T-helper 2 cell treated with Interferon-gamma antibody and Interleukin-4, amounts not matched to agents 100 ng/mL and 5 ng/mL, for 36 hours (primary cell): ENCODE data around the gene IFI44. TPM values are rescaled to one million over a fixed set of nuclear protein-coding genes. Genes with fewer than 3 reads are reported as not detected.

Source experiments
- intact Hi-C: fragments of 100-400 bp; cut with micrococcal nuclease; formaldehyde crosslinking; loops from one replicate; pipeline ENCODE4 v1.15.1; 2023
- total RNA-seq: library from RNA; stranded (reverse); gene quantifications from 2 replicates; pipeline ENCODE4 v1.2.3, GENCODE V29; 2022

Gene IFI44, protein sequence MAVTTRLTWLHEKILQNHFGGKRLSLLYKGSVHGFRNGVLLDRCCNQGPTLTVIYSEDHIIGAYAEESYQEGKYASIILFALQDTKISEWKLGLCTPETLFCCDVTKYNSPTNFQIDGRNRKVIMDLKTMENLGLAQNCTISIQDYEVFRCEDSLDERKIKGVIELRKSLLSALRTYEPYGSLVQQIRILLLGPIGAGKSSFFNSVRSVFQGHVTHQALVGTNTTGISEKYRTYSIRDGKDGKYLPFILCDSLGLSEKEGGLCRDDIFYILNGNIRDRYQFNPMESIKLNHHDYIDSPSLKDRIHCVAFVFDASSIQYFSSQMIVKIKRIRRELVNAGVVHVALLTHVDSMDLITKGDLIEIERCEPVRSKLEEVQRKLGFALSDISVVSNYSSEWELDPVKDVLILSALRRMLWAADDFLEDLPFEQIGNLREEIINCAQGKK
- total RNA-seq = 61.4 and 65.9 TPM in 2 replicates

DNA sequence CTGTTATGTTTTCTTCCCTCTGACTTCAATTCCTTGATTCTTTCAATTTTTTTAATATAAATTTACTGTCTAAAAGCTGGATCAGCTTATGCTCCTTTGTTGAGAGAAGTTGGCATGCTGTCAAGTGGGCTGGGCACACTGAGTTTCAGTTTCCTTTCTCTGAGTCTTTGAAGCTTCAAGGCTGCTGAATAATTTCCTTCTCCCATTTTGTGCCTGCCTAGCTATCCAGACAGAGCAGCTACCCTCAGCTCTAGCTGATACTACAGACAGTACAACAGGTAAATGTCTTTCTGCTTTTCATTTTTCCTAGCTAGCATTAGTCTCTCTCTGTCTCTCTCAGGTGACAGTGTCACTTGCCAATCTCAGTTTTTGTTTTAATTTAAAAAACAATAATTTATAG is at the start of gene IFI44:
Gene IFI44 (plus strand): TSS at position 204 of the 400 bp plus-strand sequence. CDS start 365 bp downstream, outside the sequence.
- intact Hi-C loops = loop anchor here (1.0 to 2.0 kb wide), 3 partner anchors 27 to 671 kb away; partner anchors contain the start of genes FUBP1 and IFI44L

DNA sequence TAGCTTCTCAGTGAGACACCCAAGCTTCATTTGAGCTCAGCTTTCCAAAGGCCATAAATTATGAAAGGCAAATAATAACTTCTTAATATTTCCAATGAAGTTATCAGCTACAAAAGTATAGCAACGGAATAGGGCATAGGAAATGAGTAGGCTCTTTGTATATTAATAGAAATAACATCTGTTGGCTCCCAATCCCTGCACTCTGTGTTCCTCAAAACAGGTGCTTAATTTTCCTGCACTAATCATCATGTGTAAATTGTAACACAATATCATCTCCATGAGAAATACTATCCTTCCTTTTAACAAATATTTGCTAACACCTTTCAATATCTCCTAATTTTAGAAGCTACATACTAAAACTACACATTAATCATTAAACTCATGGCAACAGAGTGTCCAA is 48.6 kb upstream of the IFI44 start:
- intact Hi-C loops = no loop called here

DNA sequence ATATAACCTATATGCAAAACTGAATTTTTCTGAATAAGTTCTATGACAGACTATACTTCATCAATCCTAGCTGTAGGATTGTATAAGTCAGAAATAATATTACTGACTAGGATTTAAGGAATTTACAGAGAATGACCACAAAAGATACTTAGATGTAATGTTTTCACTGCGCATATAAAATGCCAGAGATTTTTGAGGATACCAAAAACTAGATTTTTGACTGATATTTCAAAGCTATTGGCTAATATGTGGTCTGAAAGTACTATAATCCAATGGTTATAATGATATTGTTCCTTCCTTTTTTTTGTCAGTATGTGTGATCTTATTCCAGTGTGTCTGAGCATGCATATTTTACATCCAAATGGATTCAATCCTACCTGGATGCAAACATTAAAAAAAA is 46.4 kb upstream of the IFI44 start:
- intact Hi-C loops = no loop called here

DNA sequence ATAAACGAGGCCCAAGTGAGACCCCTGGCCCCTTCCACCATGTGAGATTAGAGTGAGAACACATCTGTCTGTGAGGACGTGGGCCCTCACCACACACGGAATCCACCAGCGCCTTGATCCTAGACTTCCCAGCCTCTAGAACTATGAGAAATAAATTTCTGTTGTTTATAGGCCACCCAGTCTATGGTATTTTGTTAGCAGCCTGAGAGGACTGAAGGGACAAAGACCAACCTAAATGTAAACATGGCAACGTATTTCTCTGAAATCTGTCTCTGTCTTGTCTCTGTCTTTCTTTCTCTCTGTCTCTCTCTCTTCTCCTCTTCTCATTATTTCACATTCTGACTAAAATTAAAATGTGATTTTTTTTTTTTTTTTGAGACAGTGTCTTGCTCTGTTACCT is 45.0 kb upstream of the IFI44 start:
- intact Hi-C loops = no loop called here

DNA sequence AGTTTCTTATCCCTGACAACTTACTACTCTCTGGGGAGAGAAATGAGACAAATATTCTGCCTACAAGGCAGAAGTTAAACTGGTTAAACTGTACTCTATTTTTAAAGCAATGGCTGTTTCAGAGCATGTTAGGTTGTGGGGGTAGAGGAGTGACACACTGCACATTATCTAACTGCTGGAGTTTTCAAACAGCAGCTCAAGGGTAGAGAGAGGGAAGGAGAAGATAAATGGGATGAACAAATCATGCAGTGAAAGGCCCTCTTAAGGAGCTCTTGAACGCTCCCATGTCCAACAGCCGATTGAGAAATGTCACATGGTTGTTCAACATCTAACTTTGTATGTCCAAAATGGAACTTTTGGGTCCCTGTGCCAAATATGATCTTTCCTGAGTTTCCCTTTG is 43.4 kb upstream of the IFI44 start:
- intact Hi-C loops = loop anchor here (2.0 kb wide), 1 partner anchor 475 kb away; no protein-coding TSS in a partner anchor

DNA sequence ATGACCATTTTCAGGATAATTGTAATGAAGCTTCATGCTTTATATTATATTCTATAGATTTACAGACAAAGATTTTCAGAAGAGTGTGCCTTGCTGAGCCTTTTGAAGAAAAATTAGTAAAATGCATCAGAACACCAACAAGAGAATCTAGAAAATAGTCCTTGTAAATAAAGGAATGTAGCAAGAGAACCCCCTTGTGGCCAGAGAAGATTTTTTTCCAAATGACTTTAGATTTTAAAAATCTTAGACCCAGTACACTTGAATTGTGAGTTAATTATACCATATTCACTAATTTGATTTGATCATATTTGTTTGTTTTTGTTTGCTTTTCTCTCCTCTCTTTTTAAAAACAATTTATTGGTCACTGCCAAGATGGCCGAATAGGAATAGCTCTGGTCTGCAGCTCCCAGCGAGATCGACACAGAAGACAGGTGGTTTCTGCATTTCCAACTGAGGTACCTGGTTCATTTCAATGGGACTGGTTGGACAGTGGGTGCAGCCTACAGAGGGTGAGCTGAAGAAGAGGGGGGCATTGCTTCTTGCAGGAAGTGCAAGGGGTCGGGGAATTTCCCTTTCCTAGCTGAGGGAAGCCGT is 42.2 kb upstream of the IFI44 start:
- intact Hi-C loops = loop anchor here (2.0 kb wide), 1 partner anchor 477 kb away; no protein-coding TSS in a partner anchor

DNA sequence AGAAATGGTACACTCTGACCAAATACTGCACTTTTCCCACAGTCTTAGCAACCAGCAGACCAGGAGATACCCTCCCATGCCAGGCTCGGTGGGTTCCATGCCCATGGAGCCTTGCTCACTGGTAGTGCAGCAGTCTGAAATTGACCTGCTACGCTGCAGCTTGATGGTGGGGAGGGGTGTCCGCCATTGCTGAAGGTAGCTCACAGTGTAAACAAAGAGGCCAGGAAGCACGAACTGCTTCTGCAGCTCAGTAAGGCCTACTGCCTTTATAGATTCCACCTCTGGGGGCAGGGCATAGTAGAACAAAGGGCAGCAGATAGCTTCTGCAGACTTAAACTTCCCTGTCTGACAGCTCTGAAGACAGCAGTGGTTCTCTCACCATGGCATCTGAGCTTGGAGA is 41.7 kb upstream of the IFI44 start:
- intact Hi-C loops = loop anchor here (2.0 kb wide), 1 partner anchor 477 kb away; no protein-coding TSS in a partner anchor

DNA sequence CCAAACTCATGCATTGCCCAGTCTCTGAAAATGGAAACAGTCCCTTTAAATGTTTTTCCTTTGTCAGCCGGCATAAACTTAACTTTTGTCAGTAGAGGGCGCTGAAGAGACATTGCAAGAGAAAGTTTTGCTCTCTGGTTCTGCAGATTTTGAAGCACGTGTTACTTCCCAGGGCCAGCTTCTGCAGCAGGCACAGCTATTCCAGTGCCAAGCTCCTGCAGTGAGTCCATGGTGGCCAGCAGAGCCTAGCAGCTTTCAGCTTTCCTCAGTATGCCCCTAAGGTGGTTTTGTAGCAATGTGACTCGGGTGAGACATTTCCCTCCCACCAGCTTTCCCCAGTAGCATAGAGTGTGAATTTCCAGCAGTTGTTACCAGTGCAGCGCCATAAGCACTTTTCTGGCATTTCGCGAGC is 32.0 kb upstream of the IFI44 start:
- intact Hi-C loops = loop anchor here (1.0 to 5.0 kb wide), 3 partner anchors 59 to 735 kb away; no protein-coding TSS in a partner anchor

DNA sequence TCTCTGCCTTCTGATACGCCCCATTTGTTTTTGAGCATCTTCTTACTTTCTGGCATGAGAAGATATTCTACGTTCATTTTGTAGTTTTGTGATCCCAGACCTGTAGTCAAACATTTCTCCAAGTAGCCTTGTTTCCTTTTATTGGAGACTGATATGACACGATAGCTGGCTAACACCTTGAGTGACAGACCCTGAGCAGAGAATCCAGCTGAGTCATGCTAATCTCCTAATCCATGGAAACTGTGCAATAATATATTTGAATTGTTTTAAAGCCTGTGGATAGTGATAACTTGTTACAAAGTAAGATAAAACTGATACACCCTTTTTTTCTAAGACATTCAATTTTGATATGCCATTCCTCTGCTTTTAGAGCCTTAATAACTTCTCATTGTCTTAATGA is 30.6 kb upstream of the IFI44 start:
- intact Hi-C loops = loop anchor here (5.0 kb wide), 1 partner anchor 218 kb away; no protein-coding TSS in a partner anchor

DNA sequence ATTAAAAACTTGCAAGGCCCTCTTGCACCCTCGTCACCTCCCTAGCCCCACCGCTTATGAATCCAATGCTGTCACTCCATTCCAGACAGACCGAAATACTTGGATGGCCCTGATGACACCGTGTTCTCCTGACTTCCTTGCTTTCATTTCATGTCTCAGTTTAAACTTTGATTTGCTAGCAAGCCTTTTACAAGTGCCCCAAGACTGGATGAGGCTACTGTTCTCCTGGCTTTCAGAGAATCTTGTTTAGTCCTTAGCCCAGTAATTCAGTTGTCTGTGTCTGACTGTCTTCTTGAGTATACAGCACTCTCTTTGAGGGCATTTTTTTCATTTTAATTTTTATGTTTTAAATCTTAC is 30.2 kb upstream of the IFI44 start:
- intact Hi-C loops = loop anchor here (5.0 kb wide), 1 partner anchor 218 kb away; no protein-coding TSS in a partner anchor

DNA sequence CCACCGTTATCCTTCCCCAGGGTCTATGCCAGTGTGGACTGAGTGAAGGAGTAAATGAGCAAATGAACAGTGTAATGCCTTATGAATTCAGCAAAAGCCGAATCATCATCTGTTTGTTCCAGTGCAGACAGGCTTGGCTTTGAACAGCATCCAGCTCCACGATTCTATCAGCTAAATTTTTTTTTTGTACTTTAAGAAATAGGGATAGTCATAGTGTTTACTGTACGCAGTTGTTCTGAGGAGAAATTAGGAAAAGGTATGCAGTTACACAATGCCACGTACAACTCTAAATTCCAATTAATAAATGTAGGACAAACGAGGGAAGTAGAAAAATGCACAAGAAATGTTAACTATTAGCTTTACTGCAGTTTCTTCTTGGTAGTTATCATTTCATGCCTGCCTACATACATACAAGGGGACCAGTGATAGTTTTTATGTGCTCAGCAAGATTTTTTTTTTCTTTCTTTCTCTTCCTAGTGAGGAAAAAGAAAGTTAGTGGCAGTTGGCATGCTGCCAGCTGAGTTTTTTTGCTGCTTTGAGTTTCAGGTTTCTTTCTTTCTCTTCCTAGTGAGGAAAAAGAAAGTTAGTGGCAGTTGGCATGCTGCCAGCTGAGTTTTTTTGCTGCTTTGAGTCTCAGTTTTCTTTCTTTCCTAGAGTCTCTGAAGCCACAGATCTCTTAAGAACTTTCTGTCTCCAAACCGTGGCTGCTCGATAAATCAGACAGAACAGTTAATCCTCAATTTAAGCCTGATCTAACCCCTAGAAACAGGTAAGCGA is 29.6 kb upstream of the IFI44 start, which contains the start of gene IFI44L:
Gene IFI44L (plus strand): TSS at position 646 of the 777 bp plus-strand sequence. CDS start 7,468 bp downstream, outside the sequence.
- intact Hi-C loops = loop anchor here (1.0 to 10.0 kb wide), 3 partner anchors 29 to 645 kb away; partner anchors contain the start of genes FUBP1 and IFI44

DNA sequence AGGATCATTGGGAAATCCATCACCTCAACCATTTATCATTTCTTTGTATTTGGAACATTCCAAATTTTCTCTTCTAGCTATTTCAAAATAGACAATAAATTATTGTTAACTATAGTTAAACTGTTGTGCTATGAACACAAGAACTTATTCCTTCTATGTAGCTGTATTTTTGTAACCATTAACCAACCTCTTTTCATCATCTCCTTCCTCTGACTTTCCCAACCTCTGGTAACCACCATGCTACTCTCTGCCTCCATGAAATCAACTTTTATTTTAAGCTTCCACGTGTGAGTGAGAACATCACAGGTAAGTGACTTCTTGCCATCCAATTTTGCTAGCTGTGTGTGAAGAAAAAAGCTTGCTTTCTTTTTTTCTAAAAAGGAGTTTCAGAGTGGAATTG is 29.0 kb upstream of the IFI44 start:
- intact Hi-C loops = loop anchor here (1.0 to 10.0 kb wide), 3 partner anchors 29 to 646 kb away; partner anchors contain the start of genes DNAJB4, FUBP1 and IFI44

DNA sequence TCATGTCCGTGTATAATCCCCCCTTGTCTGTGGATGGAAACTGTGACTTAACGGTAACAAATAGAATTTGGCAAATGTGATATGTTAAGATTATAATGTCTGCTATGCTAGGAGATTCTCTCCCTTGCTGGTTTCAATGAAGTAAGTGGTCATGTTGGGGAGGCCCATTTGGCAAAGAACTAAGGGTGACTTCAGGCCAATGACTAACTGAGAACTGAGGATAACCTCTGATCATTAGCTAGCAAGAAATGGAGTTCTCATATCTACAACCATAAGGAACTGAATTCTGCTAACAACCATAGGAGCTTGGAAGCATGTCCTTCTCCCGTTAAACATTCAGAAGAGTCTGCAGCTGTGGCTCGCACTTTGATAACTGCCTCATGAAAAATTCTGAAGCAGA is 27.1 kb upstream of the IFI44 start:
- intact Hi-C loops = loop anchor here (10.0 kb wide), 1 partner anchor 648 kb away; the partner anchor contains the start of gene FUBP1

DNA sequence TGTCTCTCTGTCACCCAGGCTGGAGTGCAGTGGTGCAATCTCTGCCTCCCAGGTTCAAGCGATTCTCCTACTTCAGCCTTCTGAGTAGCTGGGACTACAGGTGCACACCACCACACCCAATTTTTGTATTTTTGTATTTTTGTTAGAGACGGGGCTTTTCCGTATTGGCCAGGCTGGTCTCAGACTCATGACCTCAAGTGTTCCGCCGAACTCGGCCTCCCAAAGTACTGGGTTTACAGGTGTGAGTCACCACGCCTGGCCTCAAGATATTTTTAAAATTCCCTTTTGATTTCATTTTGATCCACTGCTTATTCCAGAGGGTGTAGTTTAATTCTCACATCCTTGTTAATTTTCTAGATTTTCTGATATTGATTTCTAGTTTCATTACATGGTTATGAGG is 25.6 kb upstream of the IFI44 start:
- intact Hi-C loops = loop anchor here (10.0 kb wide), 1 partner anchor 649 kb away; the partner anchor contains the start of gene FUBP1

DNA sequence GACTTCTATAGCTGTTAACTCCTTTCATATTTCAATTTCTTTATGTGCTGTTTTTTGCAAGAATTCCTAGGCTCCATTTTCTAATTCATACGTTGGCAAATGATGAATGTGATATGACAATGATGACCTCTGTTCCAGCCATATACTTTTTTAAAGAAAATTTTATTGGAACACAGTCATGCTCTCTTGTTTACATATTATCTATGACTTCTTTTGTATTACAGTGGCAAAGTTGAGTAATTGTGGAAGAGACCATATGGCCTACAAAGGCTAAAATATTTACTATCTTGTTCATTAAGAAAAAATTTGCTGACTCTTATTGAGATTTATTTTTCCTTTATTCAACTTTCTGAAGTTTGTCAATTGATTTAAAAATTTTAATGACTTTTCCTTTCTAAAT is 22.3 kb upstream of the IFI44 start:
- intact Hi-C loops = loop anchor here (10.0 kb wide), 1 partner anchor 653 kb away; the partner anchor contains the start of gene FUBP1

DNA sequence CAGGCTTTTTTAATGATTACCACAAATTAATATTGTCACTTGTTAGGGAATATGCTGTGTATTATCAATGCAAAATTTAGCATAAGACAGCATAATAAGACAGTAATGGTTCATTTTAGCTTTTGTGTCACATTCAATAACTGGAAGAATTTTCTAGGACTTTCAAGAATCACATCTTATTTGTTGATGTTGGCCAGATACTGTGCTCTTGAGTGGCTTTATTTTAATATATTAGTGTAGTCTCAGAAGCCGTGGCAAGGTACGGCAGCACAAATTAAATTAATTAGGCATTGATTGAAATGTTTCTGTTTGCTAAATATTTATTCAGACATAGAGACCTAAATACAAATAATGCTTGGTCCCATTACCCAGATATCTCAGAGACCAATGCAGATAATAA is 19.0 kb upstream of the IFI44 start:
- intact Hi-C loops = no loop called here

DNA sequence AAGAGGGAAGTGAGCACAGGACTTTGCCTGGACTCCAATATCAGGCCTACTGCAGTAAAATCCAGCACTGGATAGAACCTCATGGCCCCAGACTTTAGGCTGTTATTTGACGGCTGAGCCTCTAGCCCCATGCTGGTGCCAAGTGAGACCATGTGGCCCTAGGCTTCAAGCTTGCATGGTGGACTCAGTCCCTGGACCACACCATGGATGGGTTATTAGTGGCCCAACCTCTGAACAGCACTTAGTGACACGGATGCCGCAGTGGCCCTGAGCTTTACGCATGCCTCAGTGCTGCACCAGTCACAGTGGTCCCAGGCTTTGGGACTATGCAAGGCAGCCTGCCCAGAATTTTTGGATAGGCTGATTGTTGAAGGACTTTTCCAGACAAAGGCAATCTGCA is 16.4 kb upstream of the IFI44 start:
- intact Hi-C loops = no loop called here

DNA sequence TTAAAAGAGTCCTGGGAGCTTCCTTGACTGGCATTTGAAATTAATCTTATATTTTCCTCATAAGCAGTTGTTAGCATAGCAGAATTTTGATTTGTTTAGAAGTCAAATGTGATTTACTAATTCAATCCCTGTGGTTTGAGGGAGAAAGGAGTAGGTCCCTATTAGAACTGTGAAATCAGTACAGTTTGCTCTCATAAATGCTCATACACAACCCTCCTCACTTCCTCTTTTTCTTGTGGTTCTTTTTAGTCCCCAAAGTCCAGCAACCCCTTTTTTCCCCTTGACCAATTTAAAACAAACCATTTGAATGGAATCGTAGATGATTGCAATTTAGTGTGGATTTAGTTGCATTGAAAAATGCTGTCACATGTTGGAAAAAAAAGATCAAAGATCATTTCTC is 9.2 kb upstream of the IFI44 start:
- intact Hi-C loops = no loop called here

DNA sequence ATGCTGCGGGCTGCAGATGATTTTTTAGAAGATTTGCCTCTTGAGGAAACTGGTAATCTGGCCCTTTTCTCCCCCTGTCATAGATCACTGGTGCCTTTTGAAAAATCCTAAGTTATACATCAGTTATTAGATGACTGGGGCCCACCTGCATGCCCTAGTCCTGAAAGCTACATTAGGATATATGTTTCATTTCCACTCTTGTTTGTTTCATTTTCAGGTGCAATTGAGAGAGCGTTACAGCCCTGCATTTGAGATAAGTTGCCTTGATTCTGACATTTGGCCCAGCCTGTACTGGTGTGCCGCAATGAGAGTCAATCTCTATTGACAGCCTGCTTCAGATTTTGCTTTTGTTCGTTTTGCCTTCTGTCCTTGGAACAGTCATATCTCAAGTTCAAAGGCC is 8.1 kb upstream of the IFI44 start:
- intact Hi-C loops = no loop called here

DNA sequence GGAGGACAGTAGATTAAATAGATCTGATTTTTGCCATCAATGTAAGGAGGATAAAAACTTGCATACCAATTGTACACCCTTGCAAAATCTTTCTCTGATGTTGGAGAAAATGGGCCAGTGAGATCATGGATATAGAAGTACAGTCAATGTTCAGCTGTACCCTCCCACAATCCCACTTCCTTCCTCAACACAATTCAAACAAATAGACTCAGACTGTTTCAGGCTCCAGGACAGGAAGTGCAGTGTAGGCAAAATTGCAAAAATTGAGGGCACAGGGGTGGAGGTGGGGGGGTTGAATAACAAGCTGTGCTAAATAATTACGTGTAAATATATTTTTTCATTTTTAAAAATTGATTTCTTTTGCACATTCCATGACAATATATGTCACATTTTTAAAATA is 3.9 kb upstream of the IFI44 start:
- intact Hi-C loops = no loop called here

DNA sequence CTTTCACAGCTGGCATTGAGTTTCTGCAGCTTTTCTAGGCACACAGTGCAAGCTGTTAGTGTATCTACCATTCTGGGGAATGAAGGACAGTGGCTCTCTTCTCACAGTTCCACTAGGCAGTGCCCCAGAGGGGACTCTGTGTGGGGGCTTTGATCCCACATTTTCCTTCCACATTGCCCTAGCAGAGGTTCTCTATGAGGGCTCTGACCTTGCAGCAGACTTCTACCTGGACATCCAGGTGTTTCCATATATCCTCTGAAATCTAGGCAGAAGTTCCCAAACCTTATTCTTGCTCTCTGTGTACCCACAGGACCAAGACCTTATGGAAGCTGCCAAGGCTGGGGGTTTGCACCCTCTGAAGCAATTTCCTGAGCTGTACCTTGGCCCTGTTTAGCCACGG is 2.4 kb upstream of the IFI44 start:
- intact Hi-C loops = no loop called here
